Fibroblast of peridontal ligament (primary cell): Measurements from ENCODE around the gene PDX1.

Experiments used
- DNase-seq: peaks from one replicate; pipeline ENCODE4 v3.0.0-alpha.2; 2010; ENCODE audit errors: extremely low read depth

The PDX1 gene

GRCh38 chr13:27919934-27920676, at the start of gene PDX1:
TSS of gene PDX1 (plus strand) at chr13:27920000. CDS start at chr13:27920139, 139 bp downstream.
- no peak for DNase-seq

- no peak for DNase-seq
Measured at GRCh38 chr13:27878274-27878673, 41.5 kb upstream of the PDX1 start.

GRCh38 chr13:27889471-27889870, 30.3 kb upstream of the PDX1 start:
- no peak for DNase-seq

GRCh38 chr13:27896726-27897125, 23.1 kb upstream of the PDX1 start:
- no peak for DNase-seq

- DNase-seq: no peak
Measured at GRCh38 chr13:27904719-27905118, 15.1 kb upstream of the PDX1 start.

GRCh38 chr13:27905650-27906049, 14.2 kb upstream of the PDX1 start:
- DNase-seq: no peak

- no peak for DNase-seq
Measured at GRCh38 chr13:27907121-27907787, 12.5 kb upstream of the PDX1 start.

- DNase-seq: no peak
Measured at GRCh38 chr13:27909378-27909777, 10.4 kb upstream of the PDX1 start.

- DNase-seq: no peak
Measured at GRCh38 chr13:27911521-27911920, 8.3 kb upstream of the PDX1 start.

GRCh38 chr13:27913160-27913559, 6.6 kb upstream of the PDX1 start:
- no peak for DNase-seq

- no peak for DNase-seq
Measured at GRCh38 chr13:27915301-27916207, 4.2 kb upstream of the PDX1 start.

- no peak for DNase-seq
Measured at GRCh38 chr13:27917121-27917947, 2.5 kb upstream of the PDX1 start.

GRCh38 chr13:27918041-27918917, 1.5 kb upstream of the PDX1 start:
- DNase-seq: no peak

- DNase-seq: peak; percentile 4
Measured at GRCh38 chr13:27918918-27919658, 712 bp upstream of the PDX1 start.

- no peak for DNase-seq
Measured at GRCh38 chr13:27919659-27919933, 204 bp upstream of the PDX1 start.

GRCh38 chr13:27920677-27921420, 1.0 kb downstream of the PDX1 start:
- DNase-seq: peak; percentile 7

- DNase-seq: no peak
Measured at GRCh38 chr13:27921421-27921960, 1.7 kb downstream of the PDX1 start.

GRCh38 chr13:27921961-27922882, 2.4 kb downstream of the PDX1 start:
- DNase-seq: no peak
